Measurements from ENCODE around the gene BOLL. TPM values are rescaled to one million over a fixed set of nuclear protein-coding genes. Genes with fewer than 3 reads are reported as not detected.

The BOLL gene
- total and polyA plus RNA-seq, 10 of the 15 experiments (the other 5 are each of a cell fraction or from before 2014, with no cell fraction given) = 0.05 TPM; not detected in 9

DNA sequence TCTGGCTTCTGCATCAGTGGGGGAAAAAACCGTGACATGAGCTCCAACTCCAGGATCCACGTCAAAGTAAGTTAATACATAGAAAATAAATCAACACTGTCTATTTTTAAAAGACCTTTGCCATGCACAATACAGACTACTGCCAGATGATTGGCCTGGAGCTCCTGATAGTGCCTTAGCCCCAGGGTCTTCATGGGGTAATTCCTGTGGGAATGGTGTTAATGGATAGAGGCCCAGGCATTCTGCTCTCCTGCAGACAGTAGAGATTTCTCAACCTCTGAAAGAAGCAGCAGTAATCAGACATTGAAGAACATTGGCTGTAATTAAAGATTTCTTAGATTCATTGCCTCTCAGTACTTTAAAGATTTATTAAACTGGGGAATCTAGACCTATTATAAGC, 15.0 kb upstream of the BOLL start (continued):
- TF ChIP-seq ATF3 (IDR thresholded peaks at IDR 0.05; ENCODE audit: borderline replicate concordance, extremely low read depth, low read depth, low read length) (no peak), ZNF274 (IDR thresholded peaks at IDR 0.05; ENCODE audit: insufficient read depth, insufficient read length) (no peak), DPF2 (IDR thresholded peaks at IDR 0.05) (no peak), CBFB (IDR thresholded peaks at IDR 0.05; ENCODE audit: low read depth) (no peak), SMC3 (IDR thresholded peaks at IDR 0.05; ENCODE audit: borderline replicate concordance, low read length) (no peak), POLR2AphosphoS5 (IDR thresholded peaks at IDR 0.05; ENCODE audit: low read length) (no peak), PBX3 (IDR thresholded peaks at IDR 0.05; ENCODE audit: insufficient replicate concordance, low read depth, low read length) (no peak), EZH2 (IDR thresholded peaks at IDR 0.05; ENCODE audit: borderline replicate concordance, control insufficient read depth, low read depth, low read length) (no peak), CUX1 (IDR thresholded peaks at IDR 0.05; ENCODE audit: insufficient replicate concordance, low read depth, low read length) (no peak)
